K562 (cell line): ENCODE data around the gene IP6K1. TPM values are rescaled to one million over a fixed set of nuclear protein-coding genes. Genes with fewer than 3 reads are reported as not detected.

Experiments
- ATF1 ChIP-seq, 2 experiments: fragments of 450-650 bp in 1 of 2; IDR thresholded peaks; 2 replicates each; pipeline ENCODE4 v1.6.1; 2016; ENCODE audit warnings: missing compliant biosample characterization in 1 of 2, missing genetic modification characterization in 1 of 2
- CREBBP ChIP-seq: IDR thresholded peaks from one replicate; pipeline ENCODE4 v1.6.1; 2012; ENCODE audit warnings: low read depth, mild to moderate bottlenecking, control low read depth, inconsistent platforms, low read length
- FOXA3 ChIP-seq, 2 experiments: fragments of 450-650 bp in 1 of 2; sonication (generic) in 1 of 2; formaldehyde crosslinking; IDR thresholded peaks in 1 of 2; conservative IDR thresholded peaks in 1 of 2; 2 replicates each; pipeline versions ENCODE4 v1.4.0 to v1.8.0; 2020 to 2022; ENCODE audit warnings: mild to moderate bottlenecking in 2 of 2, missing genetic modification reagents in 1 of 2
- KLF6 ChIP-seq: fragments of 250-450 bp; sonication (Bioruptor Pico); IDR thresholded peaks from 2 replicates; pipeline ENCODE4 v1.4.0; 2020; ENCODE audit warnings: mild to moderate bottlenecking, moderate library complexity, borderline replicate concordance
- OTX1 ChIP-seq: fragments of 450-650 bp; formaldehyde crosslinking; IDR thresholded peaks from 2 replicates; pipeline ENCODE4 v1.4.0; 2022; ENCODE audit warnings: mild to moderate bottlenecking
- ZNF134 ChIP-seq: fragments of 250-450 bp; sonication (Bioruptor Pico); conservative IDR thresholded peaks from 2 replicates; pipeline ENCODE4 v1.4.0; 2020
- ZNF23 ChIP-seq: fragments of 250-450 bp; sonication (Bioruptor Pico); IDR thresholded peaks from 2 replicates; pipeline ENCODE4 v1.4.0; 2020; ENCODE audit warnings: mild to moderate bottlenecking
- ZNF780A ChIP-seq: fragments of 250-450 bp; sonication (Bioruptor Pico); IDR thresholded peaks from 2 replicates; pipeline ENCODE4 v1.5.0; 2021; ENCODE audit warnings: mild to moderate bottlenecking
- ZZZ3 ChIP-seq: fragments of 450-650 bp; IDR thresholded peaks from 2 replicates; pipeline ENCODE4 v1.6.1; 2016; ENCODE audit warnings: antibody characterized with exemption, mild to moderate bottlenecking, moderate library complexity
- polyA plus RNA-seq, 8 experiments: library from polyadenylated mRNA; depleted of rRNA in 4 of 8; stranded (reverse) in 5 of 8; unstranded in 3 of 8; fragments of >200 nt; fragmentation: Nextera tagmentation in 2 of 8; fragmentation: Illumina TruSeq in 1 of 8; extraction: Ambion mirVana in 2 of 8; extraction: Trizol in 1 of 8; gene quantifications; 2 replicates each; pipeline versions ENCODE4 v1.2.1 to v1.2.3, GENCODE V29; 2011 to 2014; ENCODE audit warnings: inconsistent platforms in 1 of 8, missing spikeins in 1 of 8
- total RNA-seq, 7 experiments: library from RNA; depleted of rRNA in 6 of 7; stranded (reverse); fragments of >200 nt in 6 of 7; fragmentation: Illumina TruSeq in 2 of 7; extraction: Trizol in 2 of 7; gene quantifications; 2 replicates each; pipeline versions ENCODE4 v1.2.1 to v1.2.3, GENCODE V29; 2011 to 2021; ENCODE audit warnings: low replicate concordance in 1 of 7
- TF ChIP-seq, protein P1 (sequence below): sonication (generic); formaldehyde crosslinking; IDR thresholded peaks from 2 replicates; pipeline ENCODE4 v1.8.0; 2023; ENCODE audit warnings: mild to moderate bottlenecking, missing genetic modification reagents
- TF ChIP-seq, protein P2 (sequence below): sonication (generic); formaldehyde crosslinking; IDR thresholded peaks from 2 replicates; pipeline ENCODE4 v1.9.0; 2022; ENCODE audit warnings: mild to moderate bottlenecking, missing genetic modification reagents
- TF ChIP-seq, protein P3 (sequence below): fragments of 250-450 bp; sonication (Bioruptor Pico); IDR thresholded peaks from 2 replicates; pipeline ENCODE4 v1.8.0; 2021; ENCODE audit warnings: moderate library complexity, mild to moderate bottlenecking, inconsistent platforms
- TF ChIP-seq, protein P4 (sequence below): sonication (generic); formaldehyde crosslinking; IDR thresholded peaks from 2 replicates; pipeline ENCODE4 v1.8.0; 2022; ENCODE audit warnings: mild to moderate bottlenecking, missing genetic modification reagents

The IP6K1 gene
- total and polyA plus RNA-seq, 9 of the 15 experiments (the other 6 are each of a cell fraction or from before 2014, with no cell fraction given): 0.46 to 29.2 (median 13.1) TPM

DNA sequence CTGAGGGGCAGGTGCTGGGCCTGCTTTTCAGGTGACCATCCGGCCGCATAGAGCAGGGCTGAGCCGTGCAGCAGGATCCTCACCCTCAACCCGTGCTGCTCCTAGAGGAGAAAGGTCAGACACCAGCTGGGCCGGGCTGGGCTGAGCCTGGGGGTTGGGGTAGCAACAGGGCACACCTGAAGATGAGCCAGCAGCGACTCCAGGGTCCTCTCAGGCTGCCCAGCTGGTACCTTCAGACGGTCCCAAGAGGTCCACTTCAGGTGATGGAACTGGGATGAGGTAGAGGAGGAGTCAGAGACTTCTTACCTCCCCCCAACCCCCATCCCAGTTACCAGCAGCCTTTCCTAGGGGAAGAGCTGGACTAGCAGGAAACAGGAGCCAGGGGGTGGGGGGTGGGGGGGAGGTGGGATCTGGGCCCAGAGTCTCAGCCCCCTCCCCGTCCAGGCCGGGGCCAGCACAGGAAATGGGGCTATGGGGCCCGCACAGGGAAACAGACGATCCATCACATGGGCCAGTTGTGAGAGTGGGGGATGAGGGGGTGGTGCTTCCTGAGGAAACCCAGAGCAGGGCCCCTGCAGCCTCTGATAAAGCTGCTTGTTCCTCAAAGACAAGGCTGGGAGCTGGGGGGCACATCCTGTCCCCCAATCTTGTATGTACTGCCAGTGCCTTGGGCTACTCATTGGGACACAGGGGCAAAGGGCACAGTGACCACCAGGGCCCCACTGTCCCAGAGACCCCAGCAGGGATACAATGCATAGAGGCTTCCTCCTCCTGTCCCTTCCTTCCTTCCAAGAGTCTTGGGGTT lies 19.8 kb upstream of the IP6K1 start (continued):
- TF ChIP-seq FOXA3 (CRISPR knock-in tag; conservative IDR thresholded peaks at IDR 0.05 in 1 of 2, IDR thresholded peaks at IDR 0.05 in 1 of 2) (no peak), ZNF780A (CRISPR knock-in tag) (no peak), ZNF23 (no peak), ZZZ3 (no peak), KLF6 (CRISPR knock-in tag) (no peak), ATF1 (CRISPR knock-in tag; IDR thresholded peaks at IDR 0.05) (no peak), ATF1 (tag; IDR thresholded peaks at IDR 0.05) (no peak), CREBBP (no peak), ZNF134 (CRISPR knock-in tag) (no peak), OTX1 (no peak)
- TF ChIP-seq, protein P1, sequence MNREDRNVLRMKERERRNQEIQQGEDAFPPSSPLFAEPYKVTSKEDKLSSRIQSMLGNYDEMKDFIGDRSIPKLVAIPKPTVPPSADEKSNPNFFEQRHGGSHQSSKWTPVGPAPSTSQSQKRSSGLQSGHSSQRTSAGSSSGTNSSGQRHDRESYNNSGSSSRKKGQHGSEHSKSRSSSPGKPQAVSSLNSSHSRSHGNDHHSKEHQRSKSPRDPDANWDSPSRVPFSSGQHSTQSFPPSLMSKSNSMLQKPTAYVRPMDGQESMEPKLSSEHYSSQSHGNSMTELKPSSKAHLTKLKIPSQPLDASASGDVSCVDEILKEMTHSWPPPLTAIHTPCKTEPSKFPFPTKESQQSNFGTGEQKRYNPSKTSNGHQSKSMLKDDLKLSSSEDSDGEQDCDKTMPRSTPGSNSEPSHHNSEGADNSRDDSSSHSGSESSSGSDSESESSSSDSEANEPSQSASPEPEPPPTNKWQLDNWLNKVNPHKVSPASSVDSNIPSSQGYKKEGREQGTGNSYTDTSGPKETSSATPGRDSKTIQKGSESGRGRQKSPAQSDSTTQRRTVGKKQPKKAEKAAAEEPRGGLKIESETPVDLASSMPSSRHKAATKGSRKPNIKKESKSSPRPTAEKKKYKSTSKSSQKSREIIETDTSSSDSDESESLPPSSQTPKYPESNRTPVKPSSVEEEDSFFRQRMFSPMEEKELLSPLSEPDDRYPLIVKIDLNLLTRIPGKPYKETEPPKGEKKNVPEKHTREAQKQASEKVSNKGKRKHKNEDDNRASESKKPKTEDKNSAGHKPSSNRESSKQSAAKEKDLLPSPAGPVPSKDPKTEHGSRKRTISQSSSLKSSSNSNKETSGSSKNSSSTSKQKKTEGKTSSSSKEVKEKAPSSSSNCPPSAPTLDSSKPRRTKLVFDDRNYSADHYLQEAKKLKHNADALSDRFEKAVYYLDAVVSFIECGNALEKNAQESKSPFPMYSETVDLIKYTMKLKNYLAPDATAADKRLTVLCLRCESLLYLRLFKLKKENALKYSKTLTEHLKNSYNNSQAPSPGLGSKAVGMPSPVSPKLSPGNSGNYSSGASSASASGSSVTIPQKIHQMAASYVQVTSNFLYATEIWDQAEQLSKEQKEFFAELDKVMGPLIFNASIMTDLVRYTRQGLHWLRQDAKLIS (CRISPR knock-in tag): no peak
- TF ChIP-seq, protein P2, sequence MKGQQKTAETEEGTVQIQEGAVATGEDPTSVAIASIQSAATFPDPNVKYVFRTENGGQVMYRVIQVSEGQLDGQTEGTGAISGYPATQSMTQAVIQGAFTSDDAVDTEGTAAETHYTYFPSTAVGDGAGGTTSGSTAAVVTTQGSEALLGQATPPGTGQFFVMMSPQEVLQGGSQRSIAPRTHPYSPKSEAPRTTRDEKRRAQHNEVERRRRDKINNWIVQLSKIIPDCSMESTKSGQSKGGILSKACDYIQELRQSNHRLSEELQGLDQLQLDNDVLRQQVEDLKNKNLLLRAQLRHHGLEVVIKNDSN (CRISPR knock-in tag): 0 out of 2 replicates have a peak, but pooled peaks have one; percentile 20
- TF ChIP-seq, protein P3, sequence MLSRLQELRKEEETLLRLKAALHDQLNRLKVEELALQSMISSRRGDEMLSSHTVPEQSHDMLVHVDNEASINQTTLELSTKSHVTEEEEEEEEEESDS (CRISPR knock-in tag): no peak
- TF ChIP-seq, protein P4, sequence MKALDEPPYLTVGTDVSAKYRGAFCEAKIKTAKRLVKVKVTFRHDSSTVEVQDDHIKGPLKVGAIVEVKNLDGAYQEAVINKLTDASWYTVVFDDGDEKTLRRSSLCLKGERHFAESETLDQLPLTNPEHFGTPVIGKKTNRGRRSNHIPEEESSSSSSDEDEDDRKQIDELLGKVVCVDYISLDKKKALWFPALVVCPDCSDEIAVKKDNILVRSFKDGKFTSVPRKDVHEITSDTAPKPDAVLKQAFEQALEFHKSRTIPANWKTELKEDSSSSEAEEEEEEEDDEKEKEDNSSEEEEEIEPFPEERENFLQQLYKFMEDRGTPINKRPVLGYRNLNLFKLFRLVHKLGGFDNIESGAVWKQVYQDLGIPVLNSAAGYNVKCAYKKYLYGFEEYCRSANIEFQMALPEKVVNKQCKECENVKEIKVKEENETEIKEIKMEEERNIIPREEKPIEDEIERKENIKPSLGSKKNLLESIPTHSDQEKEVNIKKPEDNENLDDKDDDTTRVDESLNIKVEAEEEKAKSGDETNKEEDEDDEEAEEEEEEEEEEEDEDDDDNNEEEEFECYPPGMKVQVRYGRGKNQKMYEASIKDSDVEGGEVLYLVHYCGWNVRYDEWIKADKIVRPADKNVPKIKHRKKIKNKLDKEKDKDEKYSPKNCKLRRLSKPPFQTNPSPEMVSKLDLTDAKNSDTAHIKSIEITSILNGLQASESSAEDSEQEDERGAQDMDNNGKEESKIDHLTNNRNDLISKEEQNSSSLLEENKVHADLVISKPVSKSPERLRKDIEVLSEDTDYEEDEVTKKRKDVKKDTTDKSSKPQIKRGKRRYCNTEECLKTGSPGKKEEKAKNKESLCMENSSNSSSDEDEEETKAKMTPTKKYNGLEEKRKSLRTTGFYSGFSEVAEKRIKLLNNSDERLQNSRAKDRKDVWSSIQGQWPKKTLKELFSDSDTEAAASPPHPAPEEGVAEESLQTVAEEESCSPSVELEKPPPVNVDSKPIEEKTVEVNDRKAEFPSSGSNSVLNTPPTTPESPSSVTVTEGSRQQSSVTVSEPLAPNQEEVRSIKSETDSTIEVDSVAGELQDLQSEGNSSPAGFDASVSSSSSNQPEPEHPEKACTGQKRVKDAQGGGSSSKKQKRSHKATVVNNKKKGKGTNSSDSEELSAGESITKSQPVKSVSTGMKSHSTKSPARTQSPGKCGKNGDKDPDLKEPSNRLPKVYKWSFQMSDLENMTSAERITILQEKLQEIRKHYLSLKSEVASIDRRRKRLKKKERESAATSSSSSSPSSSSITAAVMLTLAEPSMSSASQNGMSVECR (CRISPR knock-in tag): no peak
